Stimulated activated CD8-positive, alpha-beta memory T cell treated with anti-CD3 and anti-CD28 coated beads, Interleukin-4, amount 100 ng/mL, for 4 hours (primary cell): ENCODE measurements around the gene UBD.

Experiments
- DNase-seq, 2 donors: peaks; one replicate each; pipeline ENCODE4 v3.0.0-alpha.2; 2020; ENCODE audit warnings: low read depth in 2 of 2, low spot score in 1 of 2

UBD gene

GRCh38 chr6:29524044-29524443 lies 35.5 kb downstream of the UBD start:
- DNase-seq, result no peak

- DNase-seq, result no peak
These were observed 37.3 kb downstream of the UBD start for GRCh38 chr6:29522227-29522626.

- DNase-seq, result no peak
These were observed 38.4 kb downstream of the UBD start for GRCh38 chr6:29521006-29521680.

GRCh38 chr6:29520232-29520631 lies 39.3 kb downstream of the UBD start:
- no peak for DNase-seq

- DNase-seq, result no peak
These were observed 40.1 kb downstream of the UBD start for GRCh38 chr6:29519291-29520010.

- DNase-seq, result no peak
These were observed 41.6 kb downstream of the UBD start for GRCh38 chr6:29517728-29518440.

- DNase-seq, result no peak
These were observed 42.3 kb downstream of the UBD start for GRCh38 chr6:29517245-29517644.

DNA sequence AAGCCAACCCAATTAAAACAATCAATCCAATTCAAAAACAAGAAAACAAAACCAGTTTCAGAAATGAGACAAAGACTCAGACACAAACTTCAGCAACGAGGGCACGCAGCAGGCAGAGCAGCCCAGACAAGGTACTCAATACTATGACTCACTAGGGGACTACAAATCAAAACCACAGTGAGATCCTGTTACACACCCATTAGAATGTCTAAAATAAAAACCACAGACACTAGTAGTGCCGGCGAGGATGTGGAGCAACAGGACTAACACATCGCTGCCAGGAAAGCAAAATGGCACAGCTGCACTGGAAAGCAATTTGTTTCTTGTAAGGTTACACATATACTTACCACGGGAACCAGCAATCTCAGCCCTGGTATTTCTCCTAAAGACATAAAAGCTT lies 43.4 kb downstream of the UBD start:
- no peak for DNase-seq

DNA sequence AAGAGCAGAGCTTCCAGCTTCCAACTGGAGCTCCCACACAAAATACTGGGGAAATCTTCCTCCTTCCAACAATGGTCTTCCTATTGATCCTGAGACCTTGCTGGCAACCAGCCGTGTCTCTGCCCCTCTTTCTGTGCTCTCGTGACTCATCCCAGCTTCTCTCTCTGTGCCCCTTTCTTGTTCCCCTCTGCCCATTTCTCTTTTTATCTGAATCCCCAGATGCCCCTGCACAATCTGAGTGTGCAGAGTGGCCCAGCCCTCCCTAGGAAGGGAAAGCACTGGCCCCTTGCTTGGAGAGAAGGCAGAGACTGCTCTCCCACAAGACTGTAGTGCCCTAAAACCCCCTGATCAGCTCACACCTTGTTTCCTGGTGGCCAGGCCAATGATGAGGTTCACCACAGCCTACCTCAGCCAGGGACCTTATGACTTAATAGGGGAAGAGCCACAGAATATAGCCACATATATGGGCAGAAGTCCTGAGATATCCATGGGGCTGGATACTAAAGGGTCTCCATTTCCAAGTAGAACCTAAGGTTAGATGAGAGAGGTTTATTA lies 48.7 kb downstream of the UBD start:
- no peak for DNase-seq

DNA sequence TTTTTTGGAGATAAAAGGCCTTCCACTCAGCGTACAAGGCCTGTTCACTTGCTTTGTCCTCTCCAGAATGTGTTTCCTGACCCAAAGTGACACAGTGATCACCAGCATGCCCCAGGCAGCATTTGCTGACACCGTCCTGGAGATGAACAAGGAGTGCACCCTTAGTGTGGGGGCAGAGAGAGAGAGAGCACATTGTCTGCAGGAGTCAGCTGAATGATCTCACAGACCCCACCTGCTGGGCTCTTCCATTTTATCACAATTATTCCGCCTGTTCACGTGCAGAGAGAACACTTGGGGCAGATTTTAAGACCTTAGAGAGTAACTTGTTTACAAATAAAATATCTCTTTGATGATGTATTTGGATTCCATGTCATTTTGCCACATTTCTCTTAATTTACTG lies 49.3 kb downstream of the UBD start:
- DNase-seq, result no peak

GRCh38 chr6:29509711-29510110 lies 49.8 kb downstream of the UBD start:
- no peak for DNase-seq

- no peak for DNase-seq
These were observed 50.3 kb downstream of the UBD start for GRCh38 chr6:29509239-29509638.

DNA sequence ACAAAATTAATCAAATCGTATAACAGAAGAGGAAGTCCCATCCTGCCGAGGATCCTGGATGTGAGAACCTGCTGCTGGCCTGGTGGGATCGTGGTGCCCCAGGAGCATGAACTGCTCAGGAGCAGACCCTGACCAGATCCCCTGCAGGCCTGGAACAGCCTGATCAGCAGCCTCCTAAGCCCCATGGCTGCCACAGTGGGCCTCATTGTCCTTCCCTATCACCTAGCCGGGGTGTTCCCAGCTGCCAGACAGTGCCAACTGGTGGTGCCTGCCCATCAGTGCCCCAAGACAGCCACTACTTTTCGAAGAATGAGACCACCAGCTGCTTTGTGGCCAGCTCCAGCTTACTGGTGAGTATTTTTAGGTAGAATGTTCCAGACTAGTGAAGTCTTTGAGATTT lies 52.2 kb downstream of the UBD start:
- DNase-seq, result no peak

DNA sequence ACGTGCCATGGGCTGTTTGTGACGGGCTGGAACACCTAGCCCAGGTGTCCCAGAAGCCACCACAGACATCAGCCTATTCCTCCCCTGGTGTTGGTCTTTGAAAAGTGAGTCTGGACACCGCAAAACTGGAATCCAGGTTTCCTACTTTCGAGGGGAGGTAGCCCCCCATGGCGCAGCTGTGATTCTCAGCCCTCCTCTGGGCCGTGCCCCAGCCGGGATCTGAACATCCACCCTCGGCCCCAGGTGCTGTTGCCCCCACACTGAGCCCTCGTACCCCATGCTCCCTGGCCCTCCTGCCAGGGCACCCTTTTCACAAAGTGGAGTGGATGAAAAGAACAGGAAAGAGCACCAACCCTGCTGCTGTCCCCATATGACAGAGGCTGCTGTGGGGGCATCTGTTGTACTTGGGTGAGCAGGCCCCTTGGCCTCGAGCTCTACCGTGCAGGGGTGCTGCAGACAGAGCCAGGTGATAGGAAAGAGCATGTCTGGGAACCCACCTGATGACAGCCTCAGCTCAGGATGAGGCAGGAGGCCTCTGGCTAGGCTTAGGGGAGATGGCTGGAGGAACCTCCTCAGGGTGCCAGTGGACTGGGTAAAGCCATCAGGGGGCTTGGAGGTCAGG lies 53.0 kb downstream of the UBD start:
- DNase-seq, result no peak

GRCh38 chr6:29505808-29506207 lies 53.7 kb downstream of the UBD start:
- DNase-seq, result no peak
